Heart left ventricle (tissue), 16 donors: ENCODE results near the gene MSI1. TPM values are rescaled to one million over a fixed set of nuclear protein-coding genes. Genes with fewer than 3 reads are reported as not detected.

Experiments
- ATAC-seq, 4 donors: fragments of 200-7000 bp; cut with Tn5 transposase; one replicate each; pipeline ENCODE4 v1.9.1; 2020 to 2022; ENCODE audit warnings: moderate library complexity in 4 of 4, mild to moderate bottlenecking in 3 of 4, moderate number of reproducible peaks in 1 of 4
- DNase-seq, 5 donors: peaks; one replicate each; pipeline ENCODE4 v3.0.0-alpha.2; 2020
- H3K27ac ChIP-seq, 12 donors: fragments of 200-600 bp; sonication (generic) in 4 of 12; one replicate each; pipeline versions ENCODE4 v1.5.0 to v1.8.0; 2016 to 2022; ENCODE audit warnings: mild to moderate bottlenecking in 2 of 12
- H3K27me3 ChIP-seq, 9 donors: fragments of 200-600 bp; sonication (generic) in 2 of 9; one replicate each; pipeline versions ENCODE4 v1.5.1 to v1.8.0; 2016 to 2022; ENCODE audit warnings: mild to moderate bottlenecking in 3 of 9
- H3K36me3 ChIP-seq, 9 donors: fragments of 200-600 bp; sonication (generic) in 2 of 9; one replicate each; pipeline versions ENCODE4 v1.5.0 to v1.8.0; 2018 to 2022; ENCODE audit warnings: mild to moderate bottlenecking in 2 of 9
- H3K4me1 ChIP-seq, 12 donors: fragments of 200-600 bp; sonication (generic) in 4 of 12; one replicate each; pipeline versions ENCODE4 v1.5.0 to v1.8.0; 2016 to 2022; ENCODE audit warnings: mild to moderate bottlenecking in 3 of 12
- H3K4me3 ChIP-seq, 12 donors: fragments of 200-600 bp; sonication (generic) in 4 of 12; one replicate each; pipeline versions ENCODE4 v1.5.0 to v1.8.0; 2017 to 2022; ENCODE audit warnings: mild to moderate bottlenecking in 9 of 12, moderate library complexity in 4 of 12
- H3K9me3 ChIP-seq, 12 donors: fragments of 200-600 bp; sonication (generic) in 4 of 12; one replicate each; pipeline versions ENCODE4 v1.5.0 to v1.8.0; 2016 to 2022; ENCODE audit warnings: mild to moderate bottlenecking in 1 of 12
- POLR2A ChIP-seq, 2 donors: fragments of 450-650 bp; IDR thresholded peaks; one replicate each; pipeline ENCODE4 v1.6.1; 2017; ENCODE audit warnings: antibody characterized with exemption in 2 of 2, mild to moderate bottlenecking in 2 of 2, moderate library complexity in 2 of 2
- WGBS, 4 donors: extraction: QIAGEN DNeasy Blood & Tissue Kit in 2 of 4; methylation state at CpG; one replicate each; pipeline versions ENCODE4 v1.1.5 to v1.1.7; 2013 to 2018; 5-methylcytosine and 5-hydroxymethylcytosine counted together
- intact Hi-C, 10 donors: fragments of 100-400 bp; cut with DNase I; formaldehyde crosslinking; loops; one replicate each; pipeline versions ENCODE4 v1.11.1 to v1.14.2; 2022
- polyA plus RNA-seq, 2 donors: library from polyadenylated mRNA; stranded (reverse); fragments of 200-250 nt; gene quantifications; one replicate each; pipeline ENCODE4 v1.2.3, GENCODE V29; 2013
- total RNA-seq, 9 donors: library from RNA; depleted of rRNA in 2 of 9; stranded (reverse); fragments of >200 nt in 2 of 9; fragmentation: NEBNext Ultra II Directional in 3 of 9; extraction: Animal tissue kit (Norgen Biotek cat#: 25700) in 3 of 9; gene quantifications; one replicate each; pipeline versions ENCODE4 v1.1.0 to v1.2.4, GENCODE V29; 2016 to 2023
- TF ChIP-seq, protein P1 (sequence below), 12 donors: fragments of 200-600 bp; sonication (generic) in 4 of 12; IDR thresholded peaks; one replicate each; pipeline versions ENCODE4 v1.5.0 to v1.8.0; 2018 to 2022; ENCODE audit warnings: antibody characterized with exemption in 12 of 12, mild to moderate bottlenecking in 5 of 12
- donor health status: ischemic (EF 13 %, LVEDD 7.1; RV severe dilation, severe dysfunction).
- donor health status: healthy with polysubstance abuse.
- donor health status: DM: no; HTN: yes; CAD: no.
- donor health status: DM: no; HTN: no; CAD: no.
- donor health status: ischemic (EF 25% LVEDD 6.9; RV normal size, moderate dysfunction).
- donor health status: ischemic (EF 25% LVEDD 5.7; RV mildly dilated, moderate dysfunction).
- donor health status: healthy.
- donor health status: DM: yes; HTN: yes; CAD: no.
- donor health status: ischemic (EF 35%, LVEDD 5.7; RV mildly dilated, moderate dysfunction).
- donor health status: nonischemic (EF 11% LVEDD 7.7; RV severe dilation, severe dysfunction).
- donor health status: DM: yes; HTN: yes; CAD: no.
- donor health status: PGD.
- donor health status: ischemic (EF 29% LVEDD 5.4; RV normal size, mild dysfunction).
- donor health status: nonischemic (EF 23%, LVEDD 6.1; RV moderate dilation, normal function).

The MSI1 gene
- total and polyA plus RNA-seq, 11 donors: 2.1 to 8.7 (median 5.4) TPM

DNA sequence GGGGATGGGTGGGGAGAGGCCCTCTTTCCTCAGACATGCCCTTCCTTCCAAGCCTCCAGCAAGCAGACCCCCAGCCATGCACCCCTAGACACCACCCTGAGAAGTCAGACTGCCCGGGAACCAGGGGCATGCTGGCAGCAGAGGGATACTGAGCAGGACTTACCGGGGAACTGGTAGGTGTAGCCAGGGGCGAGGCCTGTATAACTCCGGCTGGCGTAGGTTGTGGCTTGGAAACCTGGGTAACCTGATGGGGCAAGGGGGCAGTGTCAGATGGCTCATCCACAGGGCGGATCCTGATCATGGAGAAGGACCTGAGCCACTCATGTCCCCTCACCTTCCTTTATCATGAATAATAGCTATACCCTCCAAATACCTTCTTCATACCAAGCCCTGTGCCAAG is 15.8 kb downstream of the MSI1 start:
- Histone ChIP-seq H3K27ac (no peak overlapping the region), H3K27me3 (no peaks in the 10 kb centered on the region), H3K4me3 (no peak overlapping the region), H3K4me1 (peaks cover 0 to 4% (median 0%) of the 10 kb centered on the region in 12 donors), H3K9me3 (no peaks in the 10 kb centered on the region), H3K36me3 (peaks cover 0 to 11% (median 0%) of the 10 kb centered on the region in 9 donors)
- no peak for DNase-seq
- TF ChIP-seq, protein P1, sequence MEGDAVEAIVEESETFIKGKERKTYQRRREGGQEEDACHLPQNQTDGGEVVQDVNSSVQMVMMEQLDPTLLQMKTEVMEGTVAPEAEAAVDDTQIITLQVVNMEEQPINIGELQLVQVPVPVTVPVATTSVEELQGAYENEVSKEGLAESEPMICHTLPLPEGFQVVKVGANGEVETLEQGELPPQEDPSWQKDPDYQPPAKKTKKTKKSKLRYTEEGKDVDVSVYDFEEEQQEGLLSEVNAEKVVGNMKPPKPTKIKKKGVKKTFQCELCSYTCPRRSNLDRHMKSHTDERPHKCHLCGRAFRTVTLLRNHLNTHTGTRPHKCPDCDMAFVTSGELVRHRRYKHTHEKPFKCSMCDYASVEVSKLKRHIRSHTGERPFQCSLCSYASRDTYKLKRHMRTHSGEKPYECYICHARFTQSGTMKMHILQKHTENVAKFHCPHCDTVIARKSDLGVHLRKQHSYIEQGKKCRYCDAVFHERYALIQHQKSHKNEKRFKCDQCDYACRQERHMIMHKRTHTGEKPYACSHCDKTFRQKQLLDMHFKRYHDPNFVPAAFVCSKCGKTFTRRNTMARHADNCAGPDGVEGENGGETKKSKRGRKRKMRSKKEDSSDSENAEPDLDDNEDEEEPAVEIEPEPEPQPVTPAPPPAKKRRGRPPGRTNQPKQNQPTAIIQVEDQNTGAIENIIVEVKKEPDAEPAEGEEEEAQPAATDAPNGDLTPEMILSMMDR (IDR thresholded peaks at IDR 0.05): no peak
- TF ChIP-seq POLR2A (IDR thresholded peaks at IDR 0.05): no peak
- 92 to 100% (median 96%) methylated on average over 4 to 6 of the region's 6 CpGs for WGBS, 4 donors
- ATAC-seq: no peak
- intact Hi-C loops: no loop called here

DNA sequence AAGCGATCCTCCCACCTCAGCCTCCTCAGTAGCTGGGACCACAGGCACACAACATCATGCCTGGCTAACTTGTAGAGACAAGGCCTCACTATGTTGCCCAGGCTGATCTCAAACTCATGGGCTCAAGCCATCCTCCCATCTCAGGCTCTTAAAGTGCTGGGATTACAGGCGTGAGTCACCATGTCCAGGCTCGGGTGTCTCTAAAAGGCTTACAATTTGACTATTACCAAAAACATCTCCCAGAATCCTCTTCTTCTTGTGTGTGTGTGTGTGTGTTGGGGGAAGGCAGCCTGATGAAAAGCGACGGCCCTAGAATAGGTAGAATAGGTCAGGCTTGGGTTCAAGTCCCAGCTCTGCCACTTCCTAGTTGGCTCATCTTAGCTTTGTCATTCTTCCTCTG is 16.8 kb downstream of the MSI1 start:
- peaks cover 0 to 4% (median 0%) of the 10 kb centered on the region in 12 donors for H3K4me1 ChIP-seq
- DNase-seq (no peak), ATAC-seq (no peak)
- 71 to 88% (median 83%) methylated on average over 5 of the region's 5 CpGs for WGBS, 4 donors
- H3K4me3 ChIP-seq: no peak overlapping the region
- TF ChIP-seq, protein P1 (IDR thresholded peaks at IDR 0.05): no peak
- no peak for TF ChIP-seq POLR2A (IDR thresholded peaks at IDR 0.05)
- intact Hi-C loops: no loop called here
- no peaks in the 10 kb centered on the region for H3K27me3 ChIP-seq
- no peaks in the 10 kb centered on the region for H3K9me3 ChIP-seq
- peaks cover 0 to 12% (median 0%) of the 10 kb centered on the region in 9 donors for H3K36me3 ChIP-seq
- H3K27ac ChIP-seq: no peak overlapping the region

DNA sequence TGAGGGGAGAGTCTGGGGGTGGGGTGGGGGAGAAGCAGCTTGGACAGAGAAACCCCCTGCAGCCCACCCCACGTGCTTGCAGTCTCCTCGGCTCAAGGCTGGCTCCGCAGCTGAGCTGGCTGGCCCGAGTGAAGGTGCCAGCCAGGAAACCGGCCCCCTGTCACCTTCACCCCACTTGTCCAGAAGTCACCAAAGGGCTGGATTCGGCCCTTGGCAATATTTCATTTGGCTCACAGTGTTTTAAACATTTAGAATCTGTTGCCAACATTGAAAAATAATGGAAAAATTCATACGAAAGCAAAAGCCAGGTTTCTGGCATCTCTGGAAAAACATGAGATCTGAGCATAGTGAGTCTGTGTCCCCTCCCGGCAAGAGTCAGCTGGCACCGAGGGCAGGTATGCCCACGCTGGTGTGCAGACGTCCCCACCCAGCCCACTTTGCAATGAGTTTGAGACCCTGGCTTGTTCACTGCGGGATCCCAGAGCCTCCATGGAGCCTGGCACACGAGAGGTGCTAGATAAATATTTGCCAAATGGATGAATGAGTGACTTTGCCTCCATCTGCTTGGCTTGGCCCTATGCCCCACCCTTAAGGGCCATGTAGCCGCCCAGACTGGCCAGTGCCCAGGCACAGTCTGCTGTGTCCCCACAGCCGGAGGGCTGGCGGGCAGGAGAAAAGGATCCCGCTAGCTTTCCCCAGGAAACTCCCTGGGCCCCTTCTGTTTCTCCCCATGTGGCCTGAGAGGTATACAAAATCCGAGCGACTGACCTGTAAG is 18.2 kb downstream of the MSI1 start:
- 76 to 86% (median 83%) methylated on average over 19 of the region's 19 CpGs for WGBS, 4 donors
- Histone ChIP-seq H3K36me3 (peaks cover 0 to 6% (median 0%) of the 10 kb centered on the region in 9 donors), H3K27me3 (no peaks in the 10 kb centered on the region), H3K27ac (no peak overlapping the region), H3K4me3 (no peak overlapping the region), H3K4me1 (no peaks in the 10 kb centered on the region), H3K9me3 (no peaks in the 10 kb centered on the region)
- intact Hi-C loops: no loop called here
- ATAC-seq: no peak
- no peak for TF ChIP-seq POLR2A (IDR thresholded peaks at IDR 0.05)
- TF ChIP-seq, protein P1 (IDR thresholded peaks at IDR 0.05): no peak
- DNase-seq: no peak

DNA sequence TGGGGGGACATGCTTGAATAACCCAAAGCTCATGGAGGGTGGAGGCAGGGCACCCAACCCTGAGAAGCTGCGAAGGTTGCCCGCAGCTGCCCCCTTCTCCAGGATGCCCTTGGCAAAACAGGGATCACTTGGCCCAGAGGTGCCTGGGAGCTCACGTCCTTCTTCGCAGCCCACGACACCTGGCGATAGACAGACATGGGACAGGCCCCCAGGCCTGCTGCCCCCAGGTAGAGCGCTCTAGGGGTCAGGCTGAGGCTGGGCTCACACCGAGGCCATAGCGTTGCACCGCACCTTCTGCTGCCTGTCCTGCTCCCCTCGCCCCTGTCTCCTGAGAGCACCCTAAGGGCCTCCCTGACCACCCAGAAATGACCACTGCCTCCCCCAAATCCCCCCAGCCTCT is 21.2 kb downstream of the MSI1 start:
- no peak for TF ChIP-seq POLR2A (IDR thresholded peaks at IDR 0.05)
- TF ChIP-seq, protein P1 (IDR thresholded peaks at IDR 0.05): no peak
- Histone ChIP-seq H3K4me1 (no peaks in the 10 kb centered on the region), H3K9me3 (no peaks in the 10 kb centered on the region), H3K4me3 (no peak overlapping the region), H3K27ac (no peak overlapping the region), H3K27me3 (no peaks in the 10 kb centered on the region), H3K36me3 (peaks cover 0 to 8% (median 0%) of the 10 kb centered on the region in 9 donors)
- intact Hi-C loops: no loop called here
- no peak for DNase-seq
- ATAC-seq: no peak
- WGBS, 4 donors: 92 to 100% (median 94%) methylated on average over 10 to 11 of the region's 11 CpGs
